Hepatocyte (in vitro differentiated cells): ENCODE measurements around the gene KLHL21. TPM values are rescaled to one million over a fixed set of nuclear protein-coding genes. Genes with fewer than 3 reads are reported as not detected.

Experiments
- DNase-seq: peaks from one replicate; pipeline ENCODE4 v3.0.0-alpha.2; 2016; ENCODE audit warnings: low spot score
- H2AFZ ChIP-seq: fragments of 200-600 bp; sonication (generic); 2 replicates; pipeline ENCODE4 v1.6.0; 2016; ENCODE audit warnings: antibody characterized with exemption, mild to moderate bottlenecking
- H3K27ac ChIP-seq: fragments of 200-600 bp; sonication (generic); 2 replicates; pipeline ENCODE4 v1.5.1; 2016; ENCODE audit warnings: mild to moderate bottlenecking
- H3K27me3 ChIP-seq: fragments of 200-600 bp; sonication (generic); 2 replicates; pipeline ENCODE4 v1.6.1; 2016
- H3K36me3 ChIP-seq: fragments of 200-600 bp; sonication (generic); replicated peaks from 2 replicates; pipeline ENCODE4 v1.5.1; 2016; ENCODE audit warnings: low read depth; ENCODE audit not compliant: insufficient read depth
- H3K4me1 ChIP-seq: fragments of 200-600 bp; sonication (generic); 2 replicates; pipeline ENCODE4 v1.5.1; 2016; ENCODE audit warnings: mild to moderate bottlenecking, moderate library complexity; ENCODE audit not compliant: insufficient read depth
- H3K4me2 ChIP-seq: fragments of 200-600 bp; sonication (generic); 2 replicates; pipeline ENCODE4 v1.6.0; 2016
- H3K4me3 ChIP-seq: fragments of 200-600 bp; sonication (generic); 2 replicates; pipeline ENCODE4 v1.5.1; 2016; ENCODE audit warnings: mild to moderate bottlenecking
- H3K79me2 ChIP-seq: fragments of 200-600 bp; sonication (generic); 2 replicates; pipeline ENCODE4 v1.6.0; 2017; ENCODE audit warnings: mild to moderate bottlenecking
- H3K9me2 ChIP-seq: fragments of 200-600 bp; sonication (generic); replicated peaks from 2 replicates; pipeline ENCODE4 v1.6.0; 2017; ENCODE audit warnings: mild to moderate bottlenecking; ENCODE audit not compliant: insufficient read depth
- H3K9me3 ChIP-seq: fragments of 200-600 bp; sonication (generic); 2 replicates; pipeline ENCODE4 v1.5.1; 2016; ENCODE audit warnings: low read depth, mild to moderate bottlenecking
- H4K20me1 ChIP-seq: fragments of 200-600 bp; sonication (generic); 2 replicates; pipeline ENCODE4 v1.6.0; 2016; ENCODE audit warnings: mild to moderate bottlenecking; ENCODE audit not compliant: insufficient read depth, poor library complexity, severe bottlenecking
- EZH2 ChIP-seq: fragments of 200-600 bp; sonication (generic); IDR thresholded peaks from 2 replicates; pipeline ENCODE4 v1.6.1; 2016; ENCODE audit warnings: antibody characterized with exemption, mild to moderate bottlenecking, borderline replicate concordance
- EZH2phosphoT487 ChIP-seq: fragments of 200-600 bp; sonication (generic); IDR thresholded peaks from one replicate; pipeline ENCODE4 v1.6.1; 2018; ENCODE audit warnings: antibody characterized with exemption, mild to moderate bottlenecking, low read depth, moderate library complexity; ENCODE audit not compliant: unreplicated experiment, severe bottlenecking
- WGBS: methylation state at CpG from one replicate; pipeline ENCODE4 v1.1.6; 2016; ENCODE audit warnings: low lambda C conversion rate; ENCODE audit errors: missing lambda C conversion rate; 5-methylcytosine and 5-hydroxymethylcytosine counted together
- polyA plus RNA-seq: library from polyadenylated mRNA; unstranded; fragments of >200 nt; fragmentation: Nextera tagmentation; extraction: Ambion mirVana; gene quantifications from 2 replicates; pipeline ENCODE4 v1.2.1, GENCODE V29; 2016
- total RNA-seq: library from RNA; depleted of rRNA; stranded (reverse); fragments of >200 nt; gene quantifications from 2 replicates; pipeline ENCODE4 v1.2.3, GENCODE V29; 2014
- TF ChIP-seq, protein P1 (sequence below): fragments of 200-600 bp; sonication (generic); IDR thresholded peaks from 2 replicates; pipeline ENCODE4 v1.5.1; 2016; ENCODE audit warnings: antibody characterized with exemption, mild to moderate bottlenecking; ENCODE audit not compliant: poor library complexity

KLHL21 gene
- total and polyA plus RNA-seq, 2 experiments from 2014 or later: 20.0 to 20.6 TPM

DNA sequence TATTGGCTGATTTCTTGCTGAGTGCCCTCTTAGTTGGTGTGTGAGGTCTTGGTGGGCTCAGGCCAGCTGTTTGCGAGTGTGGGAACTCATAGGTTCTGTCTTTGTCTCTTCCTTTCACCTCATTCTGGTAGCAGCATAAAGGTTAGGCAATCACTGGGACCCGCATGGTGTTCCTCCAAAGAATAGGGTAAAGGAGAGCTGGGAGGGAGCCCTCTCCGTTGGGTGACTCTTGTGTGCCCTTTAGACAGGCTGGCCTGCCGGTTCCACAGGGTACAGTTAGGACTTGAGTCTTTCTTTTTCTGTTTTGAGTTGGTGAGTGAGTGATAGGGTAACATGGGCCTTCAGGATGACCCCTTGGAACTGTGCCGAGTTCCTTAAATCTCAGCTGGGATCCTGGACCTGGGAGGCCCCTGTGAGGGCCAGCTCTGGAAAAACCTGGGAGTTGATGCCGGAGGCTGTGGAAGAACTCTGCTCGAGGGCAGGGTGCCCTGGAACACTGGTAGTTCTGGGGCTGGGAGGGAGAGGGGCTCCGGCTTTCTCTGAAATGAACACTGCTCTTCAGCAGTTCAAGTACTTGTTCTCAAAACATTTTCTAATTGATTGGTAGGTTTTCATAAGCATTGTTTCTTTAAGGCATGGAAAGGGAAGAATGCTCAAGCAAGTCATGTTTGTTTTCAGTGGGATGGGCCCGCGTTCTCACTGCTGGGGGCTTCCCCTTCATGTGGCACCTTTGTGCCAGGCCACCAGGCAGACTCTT is 19.9 kb upstream of the KLHL21 start:
- peaks cover 68% of the 10 kb centered on the region for H3K79me2 ChIP-seq
- no peaks in the 10 kb centered on the region for H3K36me3 ChIP-seq
- H3K4me1 ChIP-seq: peaks cover 13% of the 10 kb centered on the region
- H4K20me1 ChIP-seq: peaks cover 19% of the 10 kb centered on the region
- TF ChIP-seq, protein P1, sequence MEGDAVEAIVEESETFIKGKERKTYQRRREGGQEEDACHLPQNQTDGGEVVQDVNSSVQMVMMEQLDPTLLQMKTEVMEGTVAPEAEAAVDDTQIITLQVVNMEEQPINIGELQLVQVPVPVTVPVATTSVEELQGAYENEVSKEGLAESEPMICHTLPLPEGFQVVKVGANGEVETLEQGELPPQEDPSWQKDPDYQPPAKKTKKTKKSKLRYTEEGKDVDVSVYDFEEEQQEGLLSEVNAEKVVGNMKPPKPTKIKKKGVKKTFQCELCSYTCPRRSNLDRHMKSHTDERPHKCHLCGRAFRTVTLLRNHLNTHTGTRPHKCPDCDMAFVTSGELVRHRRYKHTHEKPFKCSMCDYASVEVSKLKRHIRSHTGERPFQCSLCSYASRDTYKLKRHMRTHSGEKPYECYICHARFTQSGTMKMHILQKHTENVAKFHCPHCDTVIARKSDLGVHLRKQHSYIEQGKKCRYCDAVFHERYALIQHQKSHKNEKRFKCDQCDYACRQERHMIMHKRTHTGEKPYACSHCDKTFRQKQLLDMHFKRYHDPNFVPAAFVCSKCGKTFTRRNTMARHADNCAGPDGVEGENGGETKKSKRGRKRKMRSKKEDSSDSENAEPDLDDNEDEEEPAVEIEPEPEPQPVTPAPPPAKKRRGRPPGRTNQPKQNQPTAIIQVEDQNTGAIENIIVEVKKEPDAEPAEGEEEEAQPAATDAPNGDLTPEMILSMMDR: no peak
- TF ChIP-seq EZH2phosphoT487: no peak
- no peak for TF ChIP-seq EZH2
- H3K27me3 ChIP-seq: no peaks in the 10 kb centered on the region
- no peak overlapping the region for H3K4me3 ChIP-seq
- no peak overlapping the region for H3K4me2 ChIP-seq
- WGBS: 90% methylated on average over 10 of the region's 10 CpGs
- H3K27ac ChIP-seq: no peak overlapping the region
- no peaks in the 10 kb centered on the region for H3K9me2 ChIP-seq
- no peak for DNase-seq
- no peaks in the 10 kb centered on the region for H3K9me3 ChIP-seq
- no peak overlapping the region for H2AFZ ChIP-seq

DNA sequence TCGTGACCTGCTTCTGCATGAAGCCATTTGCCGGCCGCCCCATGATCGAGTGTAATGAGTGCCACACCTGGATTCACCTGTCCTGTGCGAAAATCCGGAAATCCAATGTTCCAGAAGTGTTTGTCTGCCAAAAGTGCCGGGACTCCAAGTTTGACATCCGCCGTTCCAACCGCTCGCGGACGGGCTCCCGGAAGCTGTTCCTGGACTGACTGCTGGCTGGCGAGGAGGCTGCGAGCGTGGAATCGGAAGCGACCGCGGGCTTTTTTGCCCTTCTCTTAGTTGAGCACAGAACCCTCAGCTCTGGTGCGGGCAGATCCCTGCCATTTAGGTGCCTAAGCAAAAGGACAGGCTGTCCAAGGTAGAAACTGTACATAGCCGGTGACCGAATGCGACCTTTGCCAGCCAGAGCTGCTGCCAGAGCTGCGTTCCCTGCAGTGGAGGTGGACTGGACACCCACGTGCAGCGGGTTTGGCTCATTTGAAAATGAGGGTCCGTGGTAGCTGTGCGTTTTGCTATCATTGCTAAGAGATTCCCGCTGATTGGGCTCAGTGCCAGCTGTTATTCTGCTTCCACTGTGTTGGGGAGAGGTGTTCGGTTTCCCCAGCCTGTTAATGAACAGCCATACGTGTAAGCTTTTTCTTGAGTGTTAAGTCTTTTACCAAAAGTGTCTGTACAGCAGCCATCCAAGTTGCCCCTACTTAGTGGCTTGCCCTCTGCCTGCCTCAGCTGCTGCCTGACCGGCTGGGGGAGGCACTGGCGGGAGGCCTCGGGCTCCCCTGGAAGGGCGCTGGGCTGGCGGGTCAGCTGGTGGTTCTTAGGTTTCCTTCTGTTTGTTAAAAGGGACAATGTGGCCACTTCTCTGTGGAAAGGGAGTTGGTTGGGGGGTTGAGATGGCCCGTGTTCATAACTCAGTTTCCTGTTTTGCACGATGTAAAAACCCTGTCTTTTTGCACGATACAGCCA is 19.0 kb upstream of the KLHL21 start:
- H3K27ac ChIP-seq: no peak overlapping the region
- TF ChIP-seq EZH2phosphoT487 (no peak), EZH2 (no peak)
- TF ChIP-seq, protein P1: no peak
- no peak overlapping the region for H2AFZ ChIP-seq
- no peak for DNase-seq
- H3K9me3 ChIP-seq: no peaks in the 10 kb centered on the region
- H3K9me2 ChIP-seq: no peaks in the 10 kb centered on the region
- peaks cover 13% of the 10 kb centered on the region for H3K4me1 ChIP-seq
- no peaks in the 10 kb centered on the region for H3K27me3 ChIP-seq
- peaks cover 23% of the 10 kb centered on the region for H4K20me1 ChIP-seq
- H3K4me3 ChIP-seq: no peak overlapping the region
- H3K36me3 ChIP-seq: no peaks in the 10 kb centered on the region
- 94% methylated on average over 41 of the region's 41 CpGs for WGBS
- peaks cover 68% of the 10 kb centered on the region for H3K79me2 ChIP-seq
- no peak overlapping the region for H3K4me2 ChIP-seq

DNA sequence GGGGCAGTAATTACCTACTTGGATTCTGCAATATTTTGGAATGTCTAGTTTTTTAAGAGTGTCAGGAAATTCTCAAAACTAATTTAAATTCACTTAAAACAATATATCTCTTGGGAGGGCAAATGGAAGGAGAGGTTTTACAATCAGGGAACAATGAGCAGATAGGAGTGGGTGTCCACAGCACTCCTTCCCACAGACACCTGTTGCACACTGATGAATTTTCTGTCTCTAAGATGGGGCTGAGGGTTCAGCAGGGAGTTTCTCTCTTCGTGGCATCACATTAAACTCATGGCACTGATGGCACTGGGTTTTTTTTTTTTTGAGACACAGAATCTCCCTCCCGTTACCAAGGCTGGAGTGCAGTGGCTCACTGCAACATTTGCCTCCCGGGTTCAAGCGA is 16.4 kb upstream of the KLHL21 start:
- WGBS: 98% methylated on average over 4 of the region's 4 CpGs
- Histone ChIP-seq H3K27ac (no peak overlapping the region), H3K4me1 (no peaks in the 10 kb centered on the region), H3K27me3 (no peaks in the 10 kb centered on the region), H3K4me2 (no peak overlapping the region), H3K9me2 (no peaks in the 10 kb centered on the region), H2AFZ (no peak overlapping the region), H3K4me3 (no peak overlapping the region), H3K36me3 (no peaks in the 10 kb centered on the region), H3K9me3 (no peaks in the 10 kb centered on the region), H4K20me1 (peaks cover 30% of the 10 kb centered on the region), H3K79me2 (peaks cover 80% of the 10 kb centered on the region)
- no peak for DNase-seq
- TF ChIP-seq, protein P1: no peak
- TF ChIP-seq EZH2: no peak
- TF ChIP-seq EZH2phosphoT487: no peak
